ENCODE data around the gene RIIAD1. TPM values are rescaled to one million over a fixed set of nuclear protein-coding genes. Genes with fewer than 3 reads are reported as not detected.

RIIAD1 gene
- polyA plus RNA-seq, 3 donors = not detected

DNA sequence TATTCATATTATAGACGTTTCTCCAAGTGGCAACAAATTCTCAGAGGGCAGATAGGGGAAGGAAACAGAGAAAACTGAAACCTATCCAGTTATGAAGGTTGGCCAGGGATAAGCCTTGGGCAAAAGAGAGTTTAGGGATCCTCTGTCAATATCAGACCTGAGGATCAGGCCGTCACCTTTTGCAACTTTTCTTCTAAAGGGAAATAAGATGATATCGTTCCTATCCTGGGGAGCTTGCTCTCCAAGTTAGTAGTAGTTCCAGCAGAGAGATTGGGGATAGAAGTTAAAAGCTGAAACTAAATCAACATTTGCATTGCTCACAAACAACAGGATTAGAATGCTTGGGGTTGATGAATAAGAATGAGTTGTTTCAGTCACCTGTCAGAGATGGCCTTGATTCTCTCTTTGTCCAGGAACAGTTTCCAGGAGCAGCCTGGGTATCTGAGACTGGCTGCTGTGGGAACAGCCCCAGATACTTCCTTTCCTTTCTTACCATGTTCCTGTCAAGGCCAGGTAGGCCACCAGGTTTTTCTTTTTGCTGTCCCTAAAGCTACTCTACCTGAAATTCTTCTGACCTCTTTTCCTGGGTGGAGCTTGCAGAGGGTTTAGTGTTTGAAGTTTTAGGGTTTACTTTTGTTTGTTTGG, 2.5 kb downstream of the RIIAD1 start:
- Histone ChIP-seq H3K4me1 (ENCODE audit: control insufficient read depth in 1 of 2, insufficient read depth in 2 of 2, low read length in 2 of 2) (peaks cover 18 to 22% of the 10 kb centered on the region in 2 donors), H4K20me1 (ENCODE audit: insufficient read depth, low read length) (no peaks in the 10 kb centered on the region), H3K4me3 (replicated peaks in 1 of 3; ENCODE audit: low read depth in 2 of 3, low read length in 3 of 3) (no peak overlapping the region), H3K9ac (ENCODE audit: insufficient read depth, low read length, poor library complexity, severe bottlenecking) (no peak overlapping the region), H3K79me2 (ENCODE audit: insufficient read depth, low read length) (no peaks in the 10 kb centered on the region), H3K36me3 (replicated peaks in 1 of 2; ENCODE audit: control insufficient read depth in 1 of 2, insufficient read depth in 2 of 2, low read length in 2 of 2) (no peaks in the 10 kb centered on the region), H3K27ac (ENCODE audit: low read depth in 1 of 2, low read length in 2 of 2) (no peak overlapping the region), H3K4me2 (replicated peaks; ENCODE audit: extremely low read depth, low read length, poor library complexity, severe bottlenecking) (no peak overlapping the region), H3K9me3 (replicated peaks in 1 of 2; ENCODE audit: control insufficient read depth in 1 of 2, insufficient read depth in 1 of 2, low read length in 2 of 2) (no peaks in the 10 kb centered on the region), H3K27me3 (ENCODE audit: control insufficient read depth in 2 of 2, insufficient read depth in 2 of 2, low read length in 2 of 2) (peaks cover 28 to 46% of the 10 kb centered on the region in 2 donors), H2AFZ (ENCODE audit: insufficient read depth, low read depth, low read length, poor library complexity, severe bottlenecking) (no peak overlapping the region)
- Mint-ChIP-seq H3K4me3 (peak overlapping the region in 1 of 2 donors; percentile 87), H3K36me3 (no peaks in the 10 kb centered on the region), H3K9me3 (peaks cover 0 to 4% (median 0%) of the 10 kb centered on the region in 7 donors), H3K27ac (no peak overlapping the region), H3K27me3 (ENCODE audit: low read depth in 3 of 3) (peaks cover 55 to 67% (median 62%) of the 10 kb centered on the region in 3 donors), H3K4me1 (peaks cover 23% of the 10 kb centered on the region)
- no peak for DNase-seq
- intact Hi-C loops (cut with micrococcal nuclease) = no loop called here
- TF ChIP-seq, protein P1, sequence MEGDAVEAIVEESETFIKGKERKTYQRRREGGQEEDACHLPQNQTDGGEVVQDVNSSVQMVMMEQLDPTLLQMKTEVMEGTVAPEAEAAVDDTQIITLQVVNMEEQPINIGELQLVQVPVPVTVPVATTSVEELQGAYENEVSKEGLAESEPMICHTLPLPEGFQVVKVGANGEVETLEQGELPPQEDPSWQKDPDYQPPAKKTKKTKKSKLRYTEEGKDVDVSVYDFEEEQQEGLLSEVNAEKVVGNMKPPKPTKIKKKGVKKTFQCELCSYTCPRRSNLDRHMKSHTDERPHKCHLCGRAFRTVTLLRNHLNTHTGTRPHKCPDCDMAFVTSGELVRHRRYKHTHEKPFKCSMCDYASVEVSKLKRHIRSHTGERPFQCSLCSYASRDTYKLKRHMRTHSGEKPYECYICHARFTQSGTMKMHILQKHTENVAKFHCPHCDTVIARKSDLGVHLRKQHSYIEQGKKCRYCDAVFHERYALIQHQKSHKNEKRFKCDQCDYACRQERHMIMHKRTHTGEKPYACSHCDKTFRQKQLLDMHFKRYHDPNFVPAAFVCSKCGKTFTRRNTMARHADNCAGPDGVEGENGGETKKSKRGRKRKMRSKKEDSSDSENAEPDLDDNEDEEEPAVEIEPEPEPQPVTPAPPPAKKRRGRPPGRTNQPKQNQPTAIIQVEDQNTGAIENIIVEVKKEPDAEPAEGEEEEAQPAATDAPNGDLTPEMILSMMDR (IDR thresholded peaks at IDR 0.05) = no peak
- 71% methylated on average over 1 of the region's 3 CpGs for WGBS (ENCODE audit: insufficient coverage)

DNA sequence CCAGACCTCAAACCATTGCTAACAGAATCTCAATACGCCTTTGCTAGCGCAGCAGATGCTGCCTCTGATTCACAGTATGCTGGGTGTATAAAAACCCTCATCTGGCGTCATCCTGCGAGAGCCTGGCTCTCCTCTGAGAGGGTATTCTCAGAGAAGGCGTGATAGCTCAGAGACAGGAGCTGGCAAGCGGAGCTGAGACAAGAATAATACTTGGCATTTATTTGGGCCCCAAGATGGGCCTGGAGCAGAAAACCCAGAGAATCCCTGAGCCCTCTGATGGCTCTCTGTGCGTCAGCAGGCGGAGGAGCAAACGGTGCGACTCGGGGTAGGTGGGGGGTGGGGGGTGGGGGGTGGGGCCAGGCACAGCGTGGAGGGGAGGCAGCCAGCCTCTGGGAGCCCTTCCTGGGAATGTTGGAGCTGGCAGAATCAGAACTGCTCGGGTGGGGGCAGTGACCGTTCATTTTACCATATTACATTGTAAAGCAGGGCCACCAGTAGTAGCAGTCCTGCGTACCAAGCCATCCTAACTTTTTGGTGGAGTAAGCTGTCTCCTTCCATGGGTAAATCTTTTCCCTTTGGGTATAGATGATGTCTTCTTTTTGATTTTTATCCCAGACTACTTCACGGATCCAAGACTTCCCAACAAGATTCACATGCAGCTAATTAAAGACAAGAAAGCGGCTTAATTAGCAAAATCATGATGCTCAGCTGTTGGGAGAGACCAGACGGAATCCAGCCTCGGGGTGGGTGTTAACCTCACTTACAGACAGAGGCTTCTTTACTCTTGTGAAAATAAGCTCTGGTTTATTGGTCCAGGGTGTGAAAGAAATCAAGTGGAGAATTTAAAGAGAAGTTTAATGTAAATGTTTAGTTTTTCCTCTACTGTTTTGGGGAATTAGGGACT, 7.1 kb downstream of the RIIAD1 start:
- H3K27ac Mint-ChIP-seq = no peak overlapping the region
- H2AFZ ChIP-seq (ENCODE audit: insufficient read depth, low read depth, low read length, poor library complexity, severe bottlenecking) = no peak overlapping the region
- H3K36me3 ChIP-seq (replicated peaks in 1 of 2; ENCODE audit: control insufficient read depth in 1 of 2, insufficient read depth in 2 of 2, low read length in 2 of 2) = no peaks in the 10 kb centered on the region
- peaks cover 24 to 39% (median 38%) of the 10 kb centered on the region in 3 donors for H3K27me3 Mint-ChIP-seq (ENCODE audit: low read depth in 3 of 3)
- WGBS (ENCODE audit: insufficient coverage) = 85% methylated on average over 5 of the region's 19 CpGs
- H3K9ac ChIP-seq (ENCODE audit: insufficient read depth, low read length, poor library complexity, severe bottlenecking) = no peak overlapping the region
- intact Hi-C loops (cut with micrococcal nuclease) = no loop called here
- no peak overlapping the region for H3K4me3 Mint-ChIP-seq
- H3K36me3 Mint-ChIP-seq = no peaks in the 10 kb centered on the region
- H3K27ac ChIP-seq (ENCODE audit: low read depth in 1 of 2, low read length in 2 of 2) = no peak overlapping the region
- TF ChIP-seq, protein P1 (IDR thresholded peaks at IDR 0.05) = no peak
- no peaks in the 10 kb centered on the region for H3K79me2 ChIP-seq (ENCODE audit: insufficient read depth, low read length)
- H3K4me3 ChIP-seq (replicated peaks in 1 of 3; ENCODE audit: low read depth in 2 of 3, low read length in 3 of 3) = no peak overlapping the region
- no peak for DNase-seq
- no peak overlapping the region for H3K4me2 ChIP-seq (replicated peaks; ENCODE audit: extremely low read depth, low read length, poor library complexity, severe bottlenecking)
- H4K20me1 ChIP-seq (ENCODE audit: insufficient read depth, low read length) = no peaks in the 10 kb centered on the region
- no peaks in the 10 kb centered on the region for H3K9me3 Mint-ChIP-seq
- H3K27me3 ChIP-seq (ENCODE audit: control insufficient read depth in 2 of 2, insufficient read depth in 2 of 2, low read length in 2 of 2) = peaks cover 10% of the 10 kb centered on the region in 2 donors
- no peaks in the 10 kb centered on the region for H3K9me3 ChIP-seq (replicated peaks in 1 of 2; ENCODE audit: control insufficient read depth in 1 of 2, insufficient read depth in 1 of 2, low read length in 2 of 2)
- no peaks in the 10 kb centered on the region for H3K4me1 ChIP-seq (ENCODE audit: control insufficient read depth in 1 of 2, insufficient read depth in 2 of 2, low read length in 2 of 2)
- no peaks in the 10 kb centered on the region for H3K4me1 Mint-ChIP-seq

All from CD14-positive monocyte (primary cell).